Neural cell (in vitro differentiated cells): ENCODE data around the gene RUSF1. TPM values are rescaled to one million over a fixed set of nuclear protein-coding genes. Genes with fewer than 3 reads are reported as not detected.

Experiments
- H2AFZ ChIP-seq: fragments of 200-600, 300-800 bp; sonication (generic), shearing (Covaris generic); 2 replicates; pipeline ENCODE4 v1.6.0; 2014; ENCODE audit warnings: low read depth, mild to moderate bottlenecking, antibody characterized with exemption, low read length, moderate library complexity
- H3F3A ChIP-seq: fragments of 200-600 bp; shearing (Covaris generic); 2 replicates; pipeline ENCODE4 v1.6.1; 2016; ENCODE audit warnings: mild to moderate bottlenecking, moderate library complexity, mixed read lengths, antibody characterized with exemption, low read length; ENCODE audit not compliant: insufficient read depth, poor library complexity, severe bottlenecking
- H3K27ac ChIP-seq: fragments of 200-600, 300-800 bp; sonication (generic), shearing (Covaris generic); 2 replicates; pipeline ENCODE4 v1.5.1; 2014; ENCODE audit warnings: mild to moderate bottlenecking, low read length, moderate library complexity
- H3K27me3 ChIP-seq: fragments of 300-800, 200-600 bp; sonication (generic), shearing (Covaris generic); 2 replicates; pipeline ENCODE4 v1.6.0; 2014; ENCODE audit warnings: mild to moderate bottlenecking, low read depth, low read length, moderate library complexity; ENCODE audit not compliant: insufficient read depth
- H3K36me3 ChIP-seq: fragments of 300-800, 200-600 bp; sonication (generic), shearing (Covaris generic); 2 replicates; pipeline ENCODE4 v1.5.1; 2014; ENCODE audit warnings: mild to moderate bottlenecking, antibody characterized with exemption, low read length, moderate library complexity; ENCODE audit not compliant: insufficient read depth
- H3K4me2 ChIP-seq: fragments of 300-800, 200-600 bp; sonication (generic), shearing (Covaris generic); 2 replicates; pipeline ENCODE4 v1.6.0; 2014; ENCODE audit warnings: mild to moderate bottlenecking, low read length
- H3K4me3 ChIP-seq: fragments of 300-800, 200-600 bp; sonication (generic), shearing (Covaris generic); 2 replicates; pipeline ENCODE4 v1.5.1; 2014; ENCODE audit warnings: mild to moderate bottlenecking, low read length, moderate library complexity
- H3K79me2 ChIP-seq: fragments of 200-600 bp; shearing (Covaris generic); replicated peaks from 2 replicates; pipeline ENCODE4 v1.6.0; 2014; ENCODE audit warnings: mild to moderate bottlenecking, low read length, moderate library complexity; ENCODE audit not compliant: insufficient read depth
- H3K9ac ChIP-seq: fragments of 300-800, 200-600 bp; sonication (generic), shearing (Covaris generic); 2 replicates; pipeline ENCODE4 v1.6.1; 2016; ENCODE audit warnings: mild to moderate bottlenecking, low read length, mixed read lengths
- H3K9me2 ChIP-seq: fragments of 200-600 bp; shearing (Covaris generic); 2 replicates; pipeline ENCODE4 v1.6.1; 2016; ENCODE audit warnings: mild to moderate bottlenecking, low read length, mixed read lengths; ENCODE audit not compliant: insufficient read depth
- H3K9me3 ChIP-seq: fragments of 200-600, 300-800 bp; sonication (generic), shearing (Covaris generic); 2 replicates; pipeline ENCODE4 v1.6.1; 2016; ENCODE audit warnings: mild to moderate bottlenecking, mixed run types, low read length, moderate library complexity, mixed read lengths
- H4K20me1 ChIP-seq: fragments of 200-600 bp; shearing (Covaris generic); 2 replicates; pipeline ENCODE4 v1.6.1; 2016; ENCODE audit warnings: mild to moderate bottlenecking, mixed run types; ENCODE audit not compliant: insufficient read depth
- EP300 ChIP-seq: fragments of 450-650 bp; conservative IDR thresholded peaks from 2 replicates; pipeline ENCODE4 v1.6.1; 2014; ENCODE audit warnings: antibody characterized with exemption, mild to moderate bottlenecking, moderate library complexity; ENCODE audit not compliant: poor library complexity, severe bottlenecking
- EZH2 ChIP-seq: fragments of 200-600, 300-800 bp; shearing (Covaris generic), sonication (generic); IDR thresholded peaks from 2 replicates; pipeline ENCODE4 v1.6.1; 2014; ENCODE audit warnings: antibody characterized with exemption, low read length, borderline replicate concordance, mild to moderate bottlenecking; ENCODE audit not compliant: insufficient read depth, poor library complexity, severe bottlenecking
- MXI1 ChIP-seq: fragments of 450-650 bp; conservative IDR thresholded peaks from 2 replicates; pipeline ENCODE4 v1.6.1; 2014; ENCODE audit warnings: antibody characterized with exemption, mild to moderate bottlenecking; ENCODE audit not compliant: poor library complexity, severe bottlenecking
- POLR2AphosphoS5 ChIP-seq: IDR thresholded peaks from 2 replicates; pipeline ENCODE4 v1.6.1; 2012
- RAD21 ChIP-seq: fragments of 450-650 bp; conservative IDR thresholded peaks from 2 replicates; pipeline ENCODE4 v1.6.1; 2014; ENCODE audit warnings: antibody characterized with exemption, mild to moderate bottlenecking, moderate library complexity
- SMC3 ChIP-seq: fragments of 450-650 bp; conservative IDR thresholded peaks from 2 replicates; pipeline ENCODE4 v1.6.1; 2014; ENCODE audit warnings: antibody characterized with exemption, mild to moderate bottlenecking, moderate library complexity; ENCODE audit not compliant: poor library complexity
- TAF1 ChIP-seq: IDR thresholded peaks from 2 replicates; pipeline ENCODE4 v1.6.1; 2012; ENCODE audit warnings: low read depth
- polyA plus RNA-seq: library from polyadenylated mRNA; depleted of rRNA; stranded (reverse); fragments of >200 nt; gene quantifications from 2 replicates; pipeline ENCODE4 v1.2.3, GENCODE V29; 2014
- TF ChIP-seq, protein P1 (sequence below): IDR thresholded peaks from 2 replicates; pipeline ENCODE4 v1.6.1; 2012; ENCODE audit warnings: borderline replicate concordance
- TF ChIP-seq, protein P2 (sequence below): fragments of 450-650 bp; IDR thresholded peaks from 2 replicates; pipeline ENCODE4 v1.5.1; 2014; ENCODE audit warnings: antibody characterized with exemption, mild to moderate bottlenecking, moderate library complexity; ENCODE audit not compliant: poor library complexity, severe bottlenecking

RUSF1 gene
- polyA plus RNA-seq, 1 donor from 2014 or later, result 108 TPM

DNA sequence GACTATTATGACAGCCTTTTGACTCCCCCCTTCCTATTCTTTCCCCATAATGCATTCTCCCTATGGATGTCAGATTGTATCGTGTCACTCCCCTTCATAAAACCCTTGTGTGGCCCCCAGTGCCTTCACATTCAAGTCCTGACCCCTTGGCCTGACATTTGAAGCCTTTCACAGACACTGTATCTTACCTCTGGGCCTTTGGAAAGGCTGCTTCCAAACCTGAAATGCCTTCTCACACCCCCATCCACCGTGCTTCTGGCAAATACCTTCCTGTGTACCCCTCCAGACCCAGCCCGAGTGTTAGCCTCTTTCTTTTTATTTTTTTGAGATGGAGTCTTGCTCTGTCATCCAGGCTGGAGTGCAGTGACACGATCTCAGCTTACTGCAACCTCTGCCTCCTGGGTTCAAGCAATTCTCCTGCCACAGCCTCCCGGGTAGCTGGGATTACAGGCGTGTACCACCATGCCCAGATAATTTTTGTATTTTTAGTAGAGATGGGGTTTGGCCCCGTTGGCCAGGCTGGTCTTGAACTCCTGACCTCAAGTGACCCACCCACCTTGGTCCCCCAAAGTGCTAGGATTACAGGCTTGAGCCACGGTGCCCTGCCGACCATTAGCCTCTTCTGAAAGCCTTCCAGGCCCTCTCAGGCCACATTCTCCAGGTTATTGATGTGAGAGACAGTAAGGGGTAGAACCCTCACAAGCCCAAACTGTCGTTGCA is 46.8 kb downstream of the RUSF1 start:
- H3K9me3 ChIP-seq, result no peaks in the 10 kb centered on the region
- H4K20me1 ChIP-seq, result no peaks in the 10 kb centered on the region
- peaks cover 8% of the 10 kb centered on the region for H3F3A ChIP-seq
- peaks cover 22% of the 10 kb centered on the region for H3K79me2 ChIP-seq
- no peak overlapping the region for H2AFZ ChIP-seq
- no peak overlapping the region for H3K27ac ChIP-seq
- no peaks in the 10 kb centered on the region for H3K27me3 ChIP-seq
- no peak overlapping the region for H3K4me3 ChIP-seq
- no peak overlapping the region for H3K9ac ChIP-seq
- TF ChIP-seq RAD21 (no peak), MXI1 (no peak), TAF1 (no peak), SMC3 (no peak), EZH2 (no peak), POLR2AphosphoS5 (no peak), EP300 (no peak)
- TF ChIP-seq, protein P1, sequence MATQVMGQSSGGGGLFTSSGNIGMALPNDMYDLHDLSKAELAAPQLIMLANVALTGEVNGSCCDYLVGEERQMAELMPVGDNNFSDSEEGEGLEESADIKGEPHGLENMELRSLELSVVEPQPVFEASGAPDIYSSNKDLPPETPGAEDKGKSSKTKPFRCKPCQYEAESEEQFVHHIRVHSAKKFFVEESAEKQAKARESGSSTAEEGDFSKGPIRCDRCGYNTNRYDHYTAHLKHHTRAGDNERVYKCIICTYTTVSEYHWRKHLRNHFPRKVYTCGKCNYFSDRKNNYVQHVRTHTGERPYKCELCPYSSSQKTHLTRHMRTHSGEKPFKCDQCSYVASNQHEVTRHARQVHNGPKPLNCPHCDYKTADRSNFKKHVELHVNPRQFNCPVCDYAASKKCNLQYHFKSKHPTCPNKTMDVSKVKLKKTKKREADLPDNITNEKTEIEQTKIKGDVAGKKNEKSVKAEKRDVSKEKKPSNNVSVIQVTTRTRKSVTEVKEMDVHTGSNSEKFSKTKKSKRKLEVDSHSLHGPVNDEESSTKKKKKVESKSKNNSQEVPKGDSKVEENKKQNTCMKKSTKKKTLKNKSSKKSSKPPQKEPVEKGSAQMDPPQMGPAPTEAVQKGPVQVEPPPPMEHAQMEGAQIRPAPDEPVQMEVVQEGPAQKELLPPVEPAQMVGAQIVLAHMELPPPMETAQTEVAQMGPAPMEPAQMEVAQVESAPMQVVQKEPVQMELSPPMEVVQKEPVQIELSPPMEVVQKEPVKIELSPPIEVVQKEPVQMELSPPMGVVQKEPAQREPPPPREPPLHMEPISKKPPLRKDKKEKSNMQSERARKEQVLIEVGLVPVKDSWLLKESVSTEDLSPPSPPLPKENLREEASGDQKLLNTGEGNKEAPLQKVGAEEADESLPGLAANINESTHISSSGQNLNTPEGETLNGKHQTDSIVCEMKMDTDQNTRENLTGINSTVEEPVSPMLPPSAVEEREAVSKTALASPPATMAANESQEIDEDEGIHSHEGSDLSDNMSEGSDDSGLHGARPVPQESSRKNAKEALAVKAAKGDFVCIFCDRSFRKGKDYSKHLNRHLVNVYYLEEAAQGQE, result no peak
- TF ChIP-seq, protein P2, sequence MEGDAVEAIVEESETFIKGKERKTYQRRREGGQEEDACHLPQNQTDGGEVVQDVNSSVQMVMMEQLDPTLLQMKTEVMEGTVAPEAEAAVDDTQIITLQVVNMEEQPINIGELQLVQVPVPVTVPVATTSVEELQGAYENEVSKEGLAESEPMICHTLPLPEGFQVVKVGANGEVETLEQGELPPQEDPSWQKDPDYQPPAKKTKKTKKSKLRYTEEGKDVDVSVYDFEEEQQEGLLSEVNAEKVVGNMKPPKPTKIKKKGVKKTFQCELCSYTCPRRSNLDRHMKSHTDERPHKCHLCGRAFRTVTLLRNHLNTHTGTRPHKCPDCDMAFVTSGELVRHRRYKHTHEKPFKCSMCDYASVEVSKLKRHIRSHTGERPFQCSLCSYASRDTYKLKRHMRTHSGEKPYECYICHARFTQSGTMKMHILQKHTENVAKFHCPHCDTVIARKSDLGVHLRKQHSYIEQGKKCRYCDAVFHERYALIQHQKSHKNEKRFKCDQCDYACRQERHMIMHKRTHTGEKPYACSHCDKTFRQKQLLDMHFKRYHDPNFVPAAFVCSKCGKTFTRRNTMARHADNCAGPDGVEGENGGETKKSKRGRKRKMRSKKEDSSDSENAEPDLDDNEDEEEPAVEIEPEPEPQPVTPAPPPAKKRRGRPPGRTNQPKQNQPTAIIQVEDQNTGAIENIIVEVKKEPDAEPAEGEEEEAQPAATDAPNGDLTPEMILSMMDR, result no peak
- H3K4me2 ChIP-seq, result peak overlapping the region; percentile 98
- no peaks in the 10 kb centered on the region for H3K36me3 ChIP-seq
- H3K9me2 ChIP-seq, result no peaks in the 10 kb centered on the region

DNA sequence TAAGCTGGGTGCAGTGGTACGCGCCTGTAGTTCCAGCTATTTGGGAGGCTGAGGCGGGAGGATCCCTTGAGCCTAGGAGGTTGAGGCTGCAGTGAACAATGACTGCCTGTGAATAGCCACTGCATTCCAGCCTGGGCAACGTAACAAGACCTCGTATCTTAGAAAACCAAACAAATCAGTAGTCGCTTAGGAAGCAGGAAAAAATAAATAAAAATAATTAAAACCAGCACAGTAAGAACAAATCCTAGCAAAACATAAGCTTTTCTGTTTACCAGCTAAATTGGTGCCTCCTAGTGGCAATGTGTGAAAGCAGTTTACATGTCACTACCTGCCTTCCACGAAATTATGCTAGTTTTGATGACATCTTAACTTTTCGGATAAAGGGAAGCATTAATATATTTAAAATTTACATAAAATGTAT is 47.6 kb downstream of the RUSF1 start:
- no peak for TF ChIP-seq EZH2
- no peak for TF ChIP-seq MXI1
- TF ChIP-seq, protein P2, result peak; percentile 66
- TF ChIP-seq SMC3, result peak; percentile 54
- no peak for TF ChIP-seq EP300
- TF ChIP-seq POLR2AphosphoS5, result no peak
- TF ChIP-seq, protein P1, result no peak
- TF ChIP-seq RAD21, result peak; percentile 42
- peak overlapping the region; percentile 98 for H3K9ac ChIP-seq
- H3K36me3 ChIP-seq, result no peaks in the 10 kb centered on the region
- no peaks in the 10 kb centered on the region for H4K20me1 ChIP-seq
- H3K4me2 ChIP-seq, result peak overlapping the region; percentile 98
- no peaks in the 10 kb centered on the region for H3K9me2 ChIP-seq
- no peaks in the 10 kb centered on the region for H3K9me3 ChIP-seq
- H2AFZ ChIP-seq, result peak overlapping the region; percentile 92
- peaks cover 8% of the 10 kb centered on the region for H3F3A ChIP-seq
- peaks cover 22% of the 10 kb centered on the region for H3K79me2 ChIP-seq
- peak overlapping the region; percentile 99 for H3K4me3 ChIP-seq
- H3K27ac ChIP-seq, result peak overlapping the region; percentile 95
- H3K27me3 ChIP-seq, result no peaks in the 10 kb centered on the region
